GM18520 (cell line): ENCODE data around the gene MVK.

Source experiments
- ATAC-seq: cut with Tn5 transposase; IDR thresholded peaks from one replicate; pipeline ENCODE4 v1.9.1; 2021; ENCODE audit not compliant: unreplicated experiment

The MVK gene

GRCh38 chr12:109544955-109545531 lies 28.6 kb upstream of the MVK start:
- ATAC-seq, result no peak

- ATAC-seq, result no peak
Measured at GRCh38 chr12:109545826-109546225, 27.8 kb upstream of the MVK start.

GRCh38 chr12:109547286-109547685 lies 26.3 kb upstream of the MVK start:
- ATAC-seq, result no peak

- ATAC-seq, result no peak
Measured at GRCh38 chr12:109548258-109548657, 25.3 kb upstream of the MVK start.

GRCh38 chr12:109549613-109550270 lies 23.9 kb upstream of the MVK start:
- no peak for ATAC-seq

GRCh38 chr12:109550281-109550680 lies 23.3 kb upstream of the MVK start:
- no peak for ATAC-seq

- ATAC-seq, result no peak
Measured at GRCh38 chr12:109551108-109551507, 22.5 kb upstream of the MVK start.

- no peak for ATAC-seq
Measured at GRCh38 chr12:109552971-109553370, 20.6 kb upstream of the MVK start.

GRCh38 chr12:109553483-109553882 lies 20.1 kb upstream of the MVK start:
- ATAC-seq, result no peak

- ATAC-seq, result no peak
Measured at GRCh38 chr12:109553906-109554500, 19.6 kb upstream of the MVK start.

- ATAC-seq, result no peak
Measured at GRCh38 chr12:109554761-109555160, 18.8 kb upstream of the MVK start.

- ATAC-seq, result no peak
Measured at GRCh38 chr12:109555431-109556315, 17.9 kb upstream of the MVK start.

GRCh38 chr12:109557200-109557599 lies 16.4 kb upstream of the MVK start:
- no peak for ATAC-seq

GRCh38 chr12:109557805-109558204 lies 15.8 kb upstream of the MVK start:
- no peak for ATAC-seq

- ATAC-seq, result no peak
Measured at GRCh38 chr12:109558374-109559199, 15.0 kb upstream of the MVK start.

GRCh38 chr12:109559200-109559505 lies 14.4 kb upstream of the MVK start:
- ATAC-seq, result no peak

GRCh38 chr12:109559601-109560000 lies 14.0 kb upstream of the MVK start:
- no peak for ATAC-seq

GRCh38 chr12:109560867-109561710 lies 12.5 kb upstream of the MVK start:
- no peak for ATAC-seq

- ATAC-seq, result no peak
Measured at GRCh38 chr12:109561711-109562030, 11.9 kb upstream of the MVK start.

GRCh38 chr12:109562871-109563270 lies 10.7 kb upstream of the MVK start:
- ATAC-seq, result no peak
